Spinal cord (tissue), 10 donors: Measurements from ENCODE around the gene FLNC. TPM values are rescaled to one million over a fixed set of nuclear protein-coding genes. Genes with fewer than 3 reads are reported as not detected.
A peak's percentile ranks its signal among the peaks of the same experiment; 100 is the strongest.

ENCODE experiments used
- DNase-seq, 6 donors: peaks; one replicate each; pipeline versions ENCODE4 v3.0.0 to v3.0.0-alpha.2; 2013 to 2015; ENCODE audit warnings: low spot score in 6 of 6, low read depth in 4 of 6
- H3K27ac ChIP-seq: one replicate; pipeline ENCODE4 v1.5.1; 2013; ENCODE audit warnings: low read depth, low read length, control low read depth
- H3K27me3 ChIP-seq: one replicate; pipeline ENCODE4 v1.6.1; 2013; ENCODE audit warnings: low read length; ENCODE audit not compliant: control insufficient read depth, insufficient read depth
- H3K36me3 ChIP-seq: one replicate; pipeline ENCODE4 v1.6.1; 2013; ENCODE audit warnings: low read length; ENCODE audit not compliant: control insufficient read depth, insufficient read depth
- H3K4me1 ChIP-seq: one replicate; pipeline ENCODE4 v1.6.1; 2013; ENCODE audit warnings: low read length; ENCODE audit not compliant: control insufficient read depth, insufficient read depth
- H3K4me3 ChIP-seq: one replicate; pipeline ENCODE4 v1.5.1; 2013; ENCODE audit warnings: low read depth, low read length, control low read depth
- H3K9me3 ChIP-seq: one replicate; pipeline ENCODE4 v1.6.1; 2013; ENCODE audit warnings: low read length; ENCODE audit not compliant: control insufficient read depth, insufficient read depth
- WGBS: methylation state at CpG from one replicate; pipeline ENCODE4 v1.1.5; 2013; ENCODE audit warnings: missing lambda C conversion rate; ENCODE audit not compliant: insufficient coverage; 5-methylcytosine and 5-hydroxymethylcytosine counted together
- polyA plus RNA-seq, 2 donors: library from polyadenylated mRNA; unstranded; fragments of 120-200 nt; gene quantifications; one replicate each; pipeline ENCODE4 v1.2.1, GENCODE V29; 2013; ENCODE audit not compliant: insufficient read length in 2 of 2
- total RNA-seq, 2 donors: library from RNA; depleted of rRNA in 1 of 2; stranded (reverse); fragments of 120-200 nt in 1 of 2; fragments of >200 nt in 1 of 2; gene quantifications; one replicate each; pipeline versions ENCODE4 v1.2.3 to v1.2.4, GENCODE V29; 2013 to 2014
- donor health status: healthy.

Gene FLNC
- total and polyA plus RNA-seq, 4 donors: 77.8 to 187 (median 139) TPM

DNA sequence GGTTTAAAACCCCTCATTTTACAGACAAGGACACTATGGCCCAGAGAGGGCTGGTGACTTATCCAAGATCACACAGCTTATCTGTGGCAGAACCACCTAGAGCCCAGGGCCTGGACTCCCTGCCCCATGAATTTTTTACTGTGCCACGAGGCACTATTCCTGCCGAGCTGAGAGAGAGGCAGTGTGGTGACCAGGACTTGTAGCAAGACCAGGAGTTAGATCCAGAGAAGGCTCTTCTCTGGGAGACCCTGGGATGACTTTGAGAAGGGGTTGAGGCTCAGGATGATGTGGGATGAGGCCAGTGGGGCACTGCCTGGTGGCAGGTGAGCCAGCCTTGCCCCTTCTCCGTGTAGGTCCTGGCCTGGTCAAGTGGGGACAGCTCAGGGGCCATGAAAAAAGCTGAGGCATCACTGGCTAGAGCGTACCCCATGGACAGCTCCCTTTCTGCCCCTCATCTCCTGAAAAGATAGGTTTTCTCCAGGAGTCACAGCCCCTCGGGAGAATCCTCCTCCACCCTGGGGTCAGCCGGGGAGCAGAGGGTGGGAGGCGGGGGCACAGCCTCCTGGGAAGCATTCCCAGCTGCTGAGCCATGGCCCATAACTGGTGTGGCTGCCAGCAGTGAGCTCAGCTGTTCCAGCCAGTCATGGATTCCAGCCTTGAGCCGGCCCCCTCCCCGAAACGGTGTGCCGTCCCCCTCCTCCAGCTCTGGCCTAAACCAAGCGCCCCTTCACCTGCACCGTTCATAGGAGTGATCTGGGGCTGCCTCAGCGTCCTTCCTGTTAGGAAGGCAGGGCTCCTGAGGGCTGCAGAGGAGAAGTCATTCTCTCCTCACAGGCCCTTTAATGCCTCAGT, 5.8 kb downstream of the FLNC start:
- WGBS: 72% methylated on average over 9 of the region's 14 CpGs
- Histone ChIP-seq H3K9me3 (no peaks in the 10 kb centered on the region), H3K36me3 (peaks cover 67% of the 10 kb centered on the region), H3K4me1 (peaks cover 61% of the 10 kb centered on the region), H3K27ac (no peak overlapping the region), H3K27me3 (peaks cover 6% of the 10 kb centered on the region), H3K4me3 (no peak overlapping the region)
- peak in 1 of 6 donors; percentile 20 for DNase-seq

DNA sequence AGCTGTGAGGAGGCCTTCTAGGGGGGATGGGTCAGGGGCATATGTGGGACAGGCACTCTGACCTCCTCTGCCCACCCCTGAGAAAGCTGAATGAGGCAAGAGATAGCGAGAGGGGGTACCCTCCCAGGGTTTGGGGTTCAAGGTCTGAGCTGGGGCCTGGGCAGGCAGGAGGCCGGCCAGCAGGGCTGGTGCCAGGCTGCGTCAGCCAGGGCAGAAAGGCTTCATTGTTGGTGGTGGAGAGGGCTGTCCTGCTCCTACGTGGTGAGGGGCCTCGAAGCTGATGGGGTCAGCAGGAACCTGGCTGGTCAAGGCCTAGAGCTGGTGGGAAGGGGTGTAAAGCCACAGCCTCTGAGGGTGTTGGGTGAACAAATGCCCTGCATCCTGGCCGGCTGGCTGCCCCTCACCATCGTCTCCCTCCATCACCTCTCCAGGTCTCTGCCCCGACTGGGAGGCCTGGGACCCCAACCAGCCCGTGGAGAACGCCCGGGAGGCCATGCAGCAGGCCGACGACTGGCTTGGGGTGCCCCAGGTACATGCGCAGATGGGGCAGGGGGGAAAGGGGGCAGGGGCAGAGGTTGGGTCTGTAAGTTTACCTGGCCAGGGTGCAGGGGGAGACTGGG, 6.6 kb downstream of the FLNC start:
- WGBS: 78% methylated on average over 5 of the region's 14 CpGs
- Histone ChIP-seq H3K27ac (no peak overlapping the region), H3K27me3 (no peaks in the 10 kb centered on the region), H3K9me3 (no peaks in the 10 kb centered on the region), H3K4me1 (peaks cover 53% of the 10 kb centered on the region), H3K36me3 (peaks cover 67% of the 10 kb centered on the region), H3K4me3 (no peak overlapping the region)
- no peak for DNase-seq

DNA sequence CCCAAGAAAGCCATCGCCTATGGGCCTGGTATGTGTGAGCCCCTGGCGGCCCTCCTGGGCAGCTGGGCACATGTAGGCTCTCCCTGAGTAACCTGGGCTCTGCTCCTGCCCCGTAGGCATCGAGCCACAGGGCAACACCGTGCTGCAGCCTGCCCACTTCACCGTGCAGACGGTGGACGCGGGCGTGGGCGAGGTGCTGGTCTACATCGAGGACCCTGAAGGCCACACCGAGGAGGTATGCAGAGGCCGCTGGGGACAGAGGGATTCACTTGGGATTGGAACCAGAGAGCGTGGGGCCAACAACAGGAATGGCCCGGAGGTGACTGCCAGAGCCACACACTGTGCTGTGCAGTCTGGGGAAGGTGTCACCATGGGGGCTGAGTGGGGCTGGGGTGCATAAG, 7.3 kb downstream of the FLNC start:
- no peak for DNase-seq
- no peak overlapping the region for H3K4me3 ChIP-seq
- H3K36me3 ChIP-seq: peaks cover 74% of the 10 kb centered on the region
- no peaks in the 10 kb centered on the region for H3K9me3 ChIP-seq
- H3K27me3 ChIP-seq: no peaks in the 10 kb centered on the region
- H3K27ac ChIP-seq: no peak overlapping the region
- 90% methylated on average over 16 of the region's 16 CpGs for WGBS
- H3K4me1 ChIP-seq: peaks cover 47% of the 10 kb centered on the region

DNA sequence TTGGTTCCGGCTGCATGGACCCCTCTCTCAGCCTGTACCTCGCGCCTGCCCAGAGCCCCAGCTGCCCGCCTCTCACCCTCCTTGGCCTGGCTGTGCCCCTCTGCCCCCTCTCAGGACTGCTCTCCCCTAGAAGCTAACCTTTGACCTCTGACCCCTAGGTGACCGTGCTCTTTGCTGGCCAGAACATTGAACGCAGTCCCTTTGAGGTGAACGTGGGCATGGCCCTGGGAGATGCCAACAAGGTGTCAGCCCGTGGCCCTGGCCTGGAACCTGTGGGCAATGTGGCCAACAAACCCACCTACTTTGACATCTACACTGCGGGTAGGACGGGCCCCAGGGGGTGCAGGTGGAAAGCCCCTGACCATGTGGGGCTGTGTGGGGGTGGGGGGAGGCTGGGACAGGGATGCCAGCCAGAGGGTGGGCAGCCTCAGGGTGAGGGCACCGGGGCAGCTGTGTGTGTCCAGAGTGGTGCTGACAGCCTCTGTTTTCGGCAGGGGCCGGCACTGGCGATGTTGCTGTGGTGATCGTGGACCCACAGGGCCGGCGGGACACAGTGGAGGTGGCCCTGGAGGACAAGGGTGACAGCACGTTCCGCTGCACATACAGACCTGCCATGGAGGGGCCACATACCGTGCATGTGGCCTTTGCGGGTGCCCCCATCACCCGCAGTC, 8.0 kb downstream of the FLNC start:
- Histone ChIP-seq H3K36me3 (peaks cover 81% of the 10 kb centered on the region), H3K9me3 (no peaks in the 10 kb centered on the region), H3K4me1 (peaks cover 39% of the 10 kb centered on the region), H3K27me3 (no peaks in the 10 kb centered on the region), H3K27ac (no peak overlapping the region), H3K4me3 (no peak overlapping the region)
- DNase-seq: no peak
- WGBS: 91% methylated on average over 20 of the region's 22 CpGs

DNA sequence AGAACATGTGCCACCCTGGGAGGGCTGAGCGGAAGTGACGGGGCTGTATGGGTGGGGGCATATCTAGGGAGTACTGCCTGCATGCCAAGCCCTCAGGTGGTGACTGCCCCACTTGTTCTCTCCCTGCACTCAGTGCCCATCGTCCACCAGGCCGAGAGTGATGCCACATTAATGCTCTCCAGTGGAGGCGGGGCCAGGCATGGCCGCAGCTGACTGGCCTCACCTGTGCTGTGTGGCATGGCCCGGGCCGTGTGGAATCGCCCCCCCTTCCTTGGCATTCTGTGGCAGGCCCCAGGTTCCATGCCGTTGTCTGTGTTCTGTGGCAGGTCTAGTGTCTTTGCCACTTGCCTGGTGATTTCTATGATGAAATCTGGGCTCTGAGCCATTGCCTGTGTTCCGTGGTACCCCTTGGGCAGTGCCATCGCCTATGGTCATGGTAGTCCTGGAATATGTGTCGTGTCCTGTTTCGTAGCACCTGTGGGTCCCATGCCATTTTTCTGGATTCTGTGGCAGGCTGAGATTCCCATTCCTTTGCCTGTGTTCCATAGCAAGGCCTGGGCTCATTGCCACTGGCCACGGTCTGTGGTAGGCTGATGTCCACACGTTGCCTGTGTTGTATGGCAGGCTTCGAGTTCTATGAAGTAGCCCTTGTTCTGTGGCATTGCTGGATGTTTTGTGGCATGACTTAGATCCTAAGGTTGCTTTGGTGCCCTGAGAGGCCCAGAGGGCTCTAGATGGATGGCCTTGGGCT, 8.9 kb downstream of the FLNC start:
- WGBS: 85% methylated on average over 17 of the region's 17 CpGs
- H3K9me3 ChIP-seq: no peaks in the 10 kb centered on the region
- H3K27ac ChIP-seq: no peak overlapping the region
- DNase-seq: no peak
- no peaks in the 10 kb centered on the region for H3K27me3 ChIP-seq
- H3K4me3 ChIP-seq: no peak overlapping the region
- H3K36me3 ChIP-seq: peaks cover 90% of the 10 kb centered on the region
- H3K4me1 ChIP-seq: peaks cover 32% of the 10 kb centered on the region

DNA sequence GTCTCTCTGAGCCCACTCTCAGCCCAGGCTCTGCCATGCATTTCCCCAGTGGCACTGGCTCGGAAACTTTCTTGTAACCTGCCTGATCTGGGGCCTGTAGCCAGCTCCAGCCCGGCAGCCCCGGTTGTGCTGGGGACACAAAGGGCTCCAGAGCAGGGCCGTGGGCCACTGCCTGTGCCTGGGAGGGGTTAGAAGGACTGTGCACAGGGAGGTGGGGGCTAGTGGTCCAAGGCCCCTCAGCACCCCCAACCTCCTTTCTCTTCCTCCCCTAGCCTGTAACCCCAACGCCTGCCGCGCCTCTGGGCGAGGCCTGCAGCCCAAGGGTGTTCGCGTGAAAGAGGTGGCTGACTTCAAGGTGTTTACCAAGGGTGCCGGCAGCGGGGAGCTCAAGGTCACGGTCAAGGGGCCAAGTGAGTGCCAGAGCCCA, 9.6 kb downstream of the FLNC start:
- Histone ChIP-seq H3K4me3 (no peak overlapping the region), H3K27ac (no peak overlapping the region), H3K4me1 (peaks cover 32% of the 10 kb centered on the region), H3K36me3 (peaks cover 97% of the 10 kb centered on the region), H3K9me3 (no peaks in the 10 kb centered on the region), H3K27me3 (no peaks in the 10 kb centered on the region)
- WGBS: 80% methylated on average over 11 of the region's 13 CpGs
- no peak for DNase-seq

DNA sequence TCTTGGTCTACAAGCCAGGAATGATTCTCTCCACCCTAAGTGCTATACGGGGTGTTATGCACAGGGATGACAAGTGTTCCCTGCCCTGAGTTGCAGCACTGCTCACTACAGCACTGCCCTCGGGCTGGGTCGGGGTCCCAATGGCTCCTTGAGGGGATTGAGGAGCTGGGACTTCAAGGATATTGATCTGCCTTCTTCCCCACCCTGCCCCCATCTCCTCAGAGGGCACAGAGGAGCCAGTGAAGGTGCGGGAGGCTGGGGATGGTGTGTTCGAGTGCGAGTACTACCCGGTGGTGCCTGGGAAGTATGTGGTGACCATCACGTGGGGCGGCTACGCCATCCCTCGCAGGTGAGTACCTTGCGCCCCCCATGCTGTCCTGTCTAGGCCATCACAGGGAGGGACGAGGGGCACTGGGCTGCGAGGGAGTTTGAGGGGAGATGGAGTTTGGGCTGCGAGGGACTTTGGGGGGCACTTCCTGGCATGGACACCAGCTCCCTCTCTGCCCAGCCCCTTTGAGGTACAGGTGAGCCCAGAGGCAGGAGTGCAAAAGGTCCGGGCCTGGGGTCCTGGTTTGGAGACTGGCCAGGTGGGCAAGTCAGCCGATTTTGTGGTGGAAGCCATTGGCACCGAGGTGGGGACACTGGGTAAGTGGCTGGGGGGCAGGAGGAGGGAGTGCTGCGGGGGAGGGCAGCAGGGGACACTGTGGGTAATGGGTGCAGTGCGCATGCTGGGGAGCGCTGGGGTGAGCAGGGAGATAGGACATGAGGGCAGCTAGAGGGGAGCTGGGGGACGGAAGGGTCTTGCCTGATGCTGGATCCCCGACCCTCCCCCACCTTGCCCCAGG, 10.3 kb downstream of the FLNC start:
- H3K4me1 ChIP-seq: peaks cover 25% of the 10 kb centered on the region
- DNase-seq: no peak
- H3K27ac ChIP-seq: no peak overlapping the region
- 91% methylated on average over 22 of the region's 23 CpGs for WGBS
- no peaks in the 10 kb centered on the region for H3K9me3 ChIP-seq
- no peak overlapping the region for H3K4me3 ChIP-seq
- H3K27me3 ChIP-seq: no peaks in the 10 kb centered on the region
- H3K36me3 ChIP-seq: peaks cover 97% of the 10 kb centered on the region

DNA sequence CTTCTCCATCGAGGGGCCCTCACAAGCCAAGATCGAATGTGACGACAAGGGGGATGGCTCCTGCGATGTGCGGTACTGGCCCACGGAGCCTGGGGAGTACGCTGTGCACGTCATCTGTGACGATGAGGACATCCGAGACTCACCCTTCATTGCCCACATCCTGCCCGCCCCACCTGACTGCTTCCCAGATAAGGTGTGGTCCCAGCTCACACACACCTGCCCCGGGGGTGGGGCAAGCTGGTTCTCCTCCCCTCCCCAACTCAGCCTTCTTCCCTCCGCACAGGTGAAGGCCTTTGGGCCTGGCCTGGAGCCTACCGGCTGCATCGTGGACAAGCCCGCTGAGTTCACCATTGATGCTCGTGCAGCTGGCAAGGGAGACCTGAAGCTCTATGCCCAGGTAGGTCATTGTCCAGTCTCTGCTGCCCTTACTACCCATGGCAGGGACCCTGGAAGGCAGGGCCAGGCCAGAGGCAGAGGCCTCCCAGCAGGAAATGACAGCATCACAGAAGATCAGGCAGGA, 11.0 kb downstream of the FLNC start:
- peaks cover 97% of the 10 kb centered on the region for H3K36me3 ChIP-seq
- peaks cover 18% of the 10 kb centered on the region for H3K4me1 ChIP-seq
- WGBS: 86% methylated on average over 17 of the region's 17 CpGs
- H3K27ac ChIP-seq: no peak overlapping the region
- no peak for DNase-seq
- H3K9me3 ChIP-seq: no peaks in the 10 kb centered on the region
- H3K27me3 ChIP-seq: no peaks in the 10 kb centered on the region
- no peak overlapping the region for H3K4me3 ChIP-seq
